Activated CD4-positive, CD25-positive, alpha-beta regulatory T cell treated with anti-CD3 and anti-CD28 coated beads, Interleukin-2, amount 50 U/mL, for 24 hours (primary cell): ENCODE measurements around the gene RPGR.

Source experiments
- ATAC-seq, 2 donors: fragments of 150-1000 bp; cut with Tn5 transposase; one replicate each; pipeline ENCODE4 v1.10.0; 2021; ENCODE audit warnings: mild to moderate bottlenecking in 1 of 2, moderate library complexity in 1 of 2

RPGR gene

DNA sequence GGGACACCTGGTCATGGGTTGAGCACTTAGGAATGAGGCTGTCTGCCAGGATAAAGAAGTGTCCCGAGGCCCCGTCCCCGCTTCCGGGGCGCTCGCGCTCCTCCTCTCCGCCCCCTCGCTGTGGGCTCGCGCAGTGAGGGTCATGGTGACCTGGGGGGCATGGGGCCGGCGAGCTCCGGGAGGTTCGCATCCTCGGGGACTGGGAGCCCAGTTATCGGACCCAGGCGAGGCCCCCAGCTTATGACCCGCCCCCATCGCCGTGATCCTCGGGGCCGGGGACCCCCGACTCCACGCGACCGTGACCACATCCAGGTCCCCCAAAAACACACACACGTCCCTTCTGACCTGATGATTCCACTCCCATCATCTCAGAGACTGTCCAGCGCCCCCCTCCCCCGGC, 71.3 kb downstream of the RPGR start:
- no peak for ATAC-seq

- no peak for ATAC-seq
Observed at GRCh38 chrX:38249965-38250364, 77.3 kb downstream of the RPGR start.

- no peak for ATAC-seq
Observed at GRCh38 chrX:38247051-38247450, 80.3 kb downstream of the RPGR start.

GRCh38 chrX:38240541-38240940, 86.8 kb downstream of the RPGR start:
- no peak for ATAC-seq

DNA sequence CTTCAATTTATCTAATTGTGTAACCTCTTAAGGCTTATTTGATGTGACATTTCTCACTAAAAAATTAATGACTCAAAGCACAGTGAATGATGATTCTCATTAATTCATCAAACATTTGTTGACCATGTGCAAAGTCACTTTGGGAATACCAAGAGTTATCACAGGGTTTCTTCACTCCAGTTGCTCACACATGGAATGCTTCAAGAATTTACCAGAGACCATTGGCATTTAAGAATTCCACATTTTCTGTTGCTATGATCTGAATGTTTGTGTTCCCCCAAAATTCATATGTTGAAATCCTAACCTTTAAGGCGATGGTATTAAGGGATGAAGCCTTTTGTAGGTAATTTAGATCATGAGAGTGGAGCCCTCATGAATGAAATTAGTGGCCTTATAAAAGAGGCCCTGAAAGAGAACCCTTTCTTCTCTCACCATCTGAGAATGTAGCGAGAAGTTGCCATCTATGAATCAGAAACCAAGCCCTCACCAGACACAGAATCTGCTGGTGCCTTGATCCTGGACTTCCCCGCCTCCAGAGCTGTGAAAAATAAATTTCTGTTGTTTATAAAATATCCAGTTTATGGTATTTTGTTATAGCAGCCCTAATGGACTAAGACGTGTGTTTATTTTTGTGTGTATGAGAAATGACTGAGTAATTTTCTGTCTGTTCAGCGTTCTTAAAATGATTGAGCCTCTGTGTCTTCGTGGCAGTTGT, 90.3 kb downstream of the RPGR start:
- no peak for ATAC-seq

DNA sequence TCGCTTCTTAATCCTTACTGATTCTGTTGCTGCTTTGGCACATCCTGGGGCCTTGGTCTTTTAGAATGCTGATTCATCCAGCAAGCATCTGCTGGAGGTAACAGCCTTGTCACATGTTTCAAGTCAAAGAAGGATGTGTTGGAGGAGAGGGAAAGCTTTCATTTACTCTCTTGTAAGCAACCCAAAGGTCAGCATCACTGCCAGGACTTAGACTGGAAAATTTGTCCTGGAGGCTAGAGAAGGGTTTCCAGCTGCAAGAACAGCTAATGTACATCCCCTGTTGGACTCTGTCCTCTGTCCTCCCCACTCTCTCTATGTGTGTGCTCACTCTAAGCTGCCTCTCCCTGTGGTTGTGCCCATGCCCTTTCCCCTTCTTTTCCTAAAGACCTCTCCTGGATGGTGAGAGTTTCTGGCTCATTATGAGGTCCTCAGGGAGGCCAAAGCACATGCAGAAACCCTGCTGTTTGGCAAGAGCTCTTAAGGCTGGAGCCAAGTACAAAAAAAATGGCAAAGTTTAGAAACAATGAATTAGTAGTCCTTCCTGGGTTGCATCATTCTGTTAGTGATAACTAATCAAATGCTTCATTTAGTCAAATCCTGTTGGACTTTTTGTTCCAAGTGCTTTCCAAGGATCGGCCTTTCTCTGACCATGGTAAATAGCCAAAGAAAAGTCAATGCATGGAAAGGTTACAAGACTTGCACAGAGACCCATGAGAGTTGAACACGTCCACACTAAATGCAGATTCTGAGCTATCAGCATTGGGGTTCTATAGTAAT, 93.2 kb downstream of the RPGR start:
- no peak for ATAC-seq

DNA sequence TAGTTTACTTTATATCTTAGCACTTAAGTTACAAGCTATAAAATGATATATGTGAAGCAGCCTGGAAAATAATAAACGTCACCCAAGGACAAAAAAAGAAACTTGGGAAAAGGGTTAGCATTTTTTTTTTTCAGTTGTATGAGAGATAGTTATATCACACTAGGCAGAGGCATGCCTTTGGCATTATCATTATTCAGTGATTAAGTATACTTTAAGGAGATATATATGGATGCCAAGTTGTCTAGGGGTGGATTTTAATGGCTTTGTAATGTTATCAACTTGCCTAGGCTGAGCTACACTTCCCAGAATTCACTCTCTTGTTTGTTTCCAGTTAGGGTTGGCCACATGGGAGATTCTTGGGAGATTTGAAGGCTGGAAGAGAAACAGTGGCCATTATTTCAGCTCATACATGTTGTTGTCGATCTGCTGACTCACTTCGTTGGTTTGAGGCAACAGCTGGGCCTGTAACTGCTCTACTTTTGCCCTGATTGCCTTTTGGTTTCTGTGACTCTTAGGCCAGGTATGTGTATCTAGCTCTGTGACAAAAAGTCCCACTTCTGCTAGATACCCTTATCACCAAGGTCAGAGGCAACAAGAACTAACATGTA, 95.1 kb downstream of the RPGR start:
- no peak for ATAC-seq

- ATAC-seq: no peak
Observed at GRCh38 chrX:38225093-38225492, 102.2 kb downstream of the RPGR start.

DNA sequence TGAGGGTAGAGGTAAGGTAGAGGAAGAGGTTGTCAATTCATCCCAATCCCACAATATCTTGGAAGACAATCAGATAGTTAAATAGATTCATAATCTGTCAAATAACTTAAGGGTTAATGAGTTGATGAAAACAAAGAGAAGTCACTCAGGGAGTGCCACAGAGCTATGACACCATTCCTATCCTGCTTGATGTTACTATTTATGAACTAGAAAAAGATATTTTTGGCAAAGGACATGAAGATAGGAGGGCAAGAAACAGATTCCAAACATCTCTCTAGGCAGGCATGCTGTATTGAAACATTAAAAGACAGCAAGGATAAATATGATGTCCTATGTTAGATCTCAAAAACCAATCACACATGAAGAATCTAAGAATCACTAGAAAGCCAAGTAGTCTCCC, 103.1 kb downstream of the RPGR start:
- no peak for ATAC-seq

- no peak for ATAC-seq
Observed at GRCh38 chrX:38221391-38221929, 105.8 kb downstream of the RPGR start.

DNA sequence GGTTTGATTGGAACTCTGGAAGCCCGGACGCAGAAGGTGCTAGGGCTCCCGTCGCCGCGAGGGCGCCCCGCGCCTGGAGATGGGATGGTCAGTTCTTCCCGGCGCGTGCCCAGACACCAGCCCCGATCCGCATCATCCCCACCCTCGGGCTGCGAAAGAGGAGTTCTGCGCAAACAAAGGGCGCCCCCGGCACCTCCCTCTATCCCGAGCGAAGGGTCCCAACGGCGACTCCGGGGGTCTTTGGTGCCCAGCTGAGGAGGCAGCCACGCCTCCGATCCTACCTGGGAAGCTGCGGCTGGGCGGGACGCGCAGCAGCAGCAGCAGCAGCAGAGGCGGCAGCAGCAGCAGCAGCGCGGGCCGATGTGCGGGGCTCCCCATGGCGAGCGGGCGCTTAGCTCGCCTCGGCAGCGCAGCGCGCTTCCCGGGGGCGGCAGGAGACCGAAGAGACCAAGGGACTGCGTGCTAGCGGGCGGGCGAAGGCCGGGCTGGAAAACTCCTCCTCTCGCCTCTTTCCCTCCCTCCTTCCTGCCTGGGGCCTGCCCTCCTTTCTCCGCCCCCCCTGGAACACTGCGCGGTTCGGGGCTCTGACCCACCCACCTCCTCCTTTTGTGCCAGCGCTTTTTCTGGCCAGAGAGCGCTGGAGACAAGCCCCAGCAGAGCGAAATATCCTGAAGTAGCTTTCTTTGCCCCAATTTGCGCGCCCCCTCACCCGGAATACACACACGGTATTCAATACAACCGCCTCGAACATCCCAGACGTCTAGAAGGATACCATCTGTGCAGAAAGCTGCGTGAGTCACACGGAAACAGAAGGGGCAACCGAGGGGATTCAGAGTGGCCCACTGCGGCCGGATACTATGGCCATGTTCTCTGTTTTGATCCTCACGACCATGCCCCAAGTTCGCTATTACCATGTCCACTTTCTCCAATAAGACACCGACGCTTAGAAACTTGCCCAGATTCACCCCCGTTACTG, 106.6 kb downstream of the RPGR start, which contains the start of gene SRPX:
SRPX (minus strand) TSS at position 457 of the 976 bp plus-strand sequence; CDS start at position 378, 79 bp downstream.
- ATAC-seq: no peak

DNA sequence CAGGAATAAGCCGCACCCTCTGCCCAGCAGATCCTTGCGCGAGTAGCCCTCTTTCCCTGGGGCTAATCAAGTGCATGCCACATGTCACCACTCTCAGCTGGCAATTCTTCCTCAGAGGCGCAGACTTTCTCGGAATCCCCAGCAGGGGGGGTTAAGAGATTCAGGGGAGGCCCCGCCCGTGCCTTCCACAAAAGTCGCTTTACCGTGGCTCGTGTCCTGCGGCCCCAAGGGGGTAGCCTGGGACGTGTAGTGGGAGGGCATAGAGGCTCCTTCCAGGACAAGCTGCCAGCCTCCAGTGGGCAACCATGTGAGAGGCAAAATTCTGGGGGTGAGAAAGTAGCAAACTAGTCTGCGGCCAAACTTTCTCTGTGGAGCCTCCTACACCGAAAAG, 107.3 kb downstream of the RPGR start:
- no peak for ATAC-seq
